Ishikawa (cell line): ENCODE results near the gene ZNF770.

Source experiments
- CREB1 ChIP-seq: IDR thresholded peaks from 2 replicates; pipeline ENCODE4 v1.6.1; 2012; ENCODE audit warnings: low read depth
- EP300 ChIP-seq: IDR thresholded peaks from 2 replicates; pipeline ENCODE4 v1.6.1; 2012; ENCODE audit warnings: borderline replicate concordance
- MAX ChIP-seq: IDR thresholded peaks from 2 replicates; pipeline ENCODE4 v1.6.1; 2012
- RAD21 ChIP-seq: IDR thresholded peaks from 2 replicates; pipeline ENCODE4 v1.6.1; 2012; ENCODE audit warnings: low read depth
- REST ChIP-seq: IDR thresholded peaks from 2 replicates; pipeline ENCODE4 v1.6.1; 2012; ENCODE audit warnings: low read depth, mild to moderate bottlenecking
- TAF1 ChIP-seq: IDR thresholded peaks from 2 replicates; pipeline ENCODE4 v1.6.1; 2012; ENCODE audit warnings: low read depth, mild to moderate bottlenecking
- TCF12 ChIP-seq: IDR thresholded peaks from 2 replicates; pipeline ENCODE4 v1.6.1; 2012; ENCODE audit warnings: low read depth
- YY1 ChIP-seq: IDR thresholded peaks from 2 replicates; pipeline ENCODE4 v1.6.1; 2012; ENCODE audit warnings: low read depth

- no peak for TF ChIP-seq MAX
- no peak for TF ChIP-seq TAF1
- TF ChIP-seq CREB1 = no peak
- TF ChIP-seq RAD21 = no peak
- no peak for TF ChIP-seq REST
- no peak for TF ChIP-seq YY1
- no peak; the same call in 1 of the 2 replicates for TF ChIP-seq TCF12
- no peak; the same call in 1 of the 2 replicates for TF ChIP-seq EP300
Observed at GRCh38 chr15:34986771-34987480, 1.2 kb downstream of the ZNF770 start.
